HK-2 (cell line): ENCODE data around the gene CAV1.

Source experiments
- DNase-seq: peaks from one replicate; pipeline ENCODE4 v3.0.0-alpha.2; 2018; ENCODE audit not compliant: unreplicated experiment

Gene CAV1

GRCh38 chr7:116530107-116530820, 5.4 kb downstream of the CAV1 start:
- DNase-seq: no peak

GRCh38 chr7:116532102-116532688, 7.4 kb downstream of the CAV1 start:
- no peak for DNase-seq

- no peak for DNase-seq
These were observed 10.0 kb downstream of the CAV1 start for GRCh38 chr7:116534790-116535189.

GRCh38 chr7:116535416-116535815, 10.6 kb downstream of the CAV1 start:
- DNase-seq: no peak

GRCh38 chr7:116538138-116538537, 13.3 kb downstream of the CAV1 start:
- no peak for DNase-seq

- no peak for DNase-seq
These were observed 15.0 kb downstream of the CAV1 start for GRCh38 chr7:116539879-116540278.

GRCh38 chr7:116540743-116541142, 15.9 kb downstream of the CAV1 start:
- no peak for DNase-seq

GRCh38 chr7:116541951-116542350, 17.1 kb downstream of the CAV1 start:
- no peak for DNase-seq

GRCh38 chr7:116542618-116543017, 17.8 kb downstream of the CAV1 start:
- no peak for DNase-seq

- no peak for DNase-seq
These were observed 18.8 kb downstream of the CAV1 start for GRCh38 chr7:116543664-116544063.

- no peak for DNase-seq
These were observed 19.7 kb downstream of the CAV1 start for GRCh38 chr7:116544487-116544886.

GRCh38 chr7:116545411-116545993, 20.7 kb downstream of the CAV1 start:
- DNase-seq: no peak

- DNase-seq: no peak
These were observed 21.2 kb downstream of the CAV1 start for GRCh38 chr7:116546054-116546453.

GRCh38 chr7:116546916-116547315, 22.1 kb downstream of the CAV1 start:
- DNase-seq: no peak

GRCh38 chr7:116547347-116547746, 22.5 kb downstream of the CAV1 start:
- DNase-seq: no peak

GRCh38 chr7:116548506-116548905, 23.7 kb downstream of the CAV1 start:
- DNase-seq: no peak

GRCh38 chr7:116549370-116549769, 24.5 kb downstream of the CAV1 start:
- no peak for DNase-seq

- no peak for DNase-seq
These were observed 26.9 kb downstream of the CAV1 start for GRCh38 chr7:116551692-116552091.

GRCh38 chr7:116552602-116553001, 27.8 kb downstream of the CAV1 start:
- DNase-seq: no peak

GRCh38 chr7:116553168-116553964, 28.5 kb downstream of the CAV1 start:
- no peak for DNase-seq

- DNase-seq: no peak
These were observed 29.6 kb downstream of the CAV1 start for GRCh38 chr7:116554436-116554835.

GRCh38 chr7:116554911-116555310, 30.1 kb downstream of the CAV1 start:
- DNase-seq: no peak
